Panc1 (cell line): ENCODE results near the gene EBF4. TPM values are rescaled to one million over a fixed set of nuclear protein-coding genes. Genes with fewer than 3 reads are reported as not detected.

ENCODE experiments used
- ATAC-seq: fragments of 200-7000 bp; cut with Tn5 transposase; 2 replicates; pipeline ENCODE4 v1.9.1; 2020; ENCODE audit warnings: mild to moderate bottlenecking, moderate library complexity
- BruUV-seq: library from RNA; stranded (reverse); fragments of 400-500 nt; replicated peaks from 2 replicates; lab custom pipeline; 2021; lab: Mats Ljungman, UMichigan
- CTCF ChIA-PET: fragments of 300-600 bp; sonication (Branson Sonifier 250); formaldehyde crosslinking; loops from one replicate; lab custom pipeline; 2022; ENCODE audit warnings: antibody characterized with exemption; lab: Charles Lee
- POLR2A ChIA-PET: fragments of 300-600 bp; sonication (Branson Sonifier 250); formaldehyde crosslinking; loops from one replicate; lab custom pipeline; 2022; ENCODE audit warnings: antibody characterized with exemption; lab: Charles Lee
- DNase-seq: peaks from one replicate; pipeline ENCODE4 v3.0.0-alpha.2; 2010; ENCODE audit warnings: low read depth, low spot score
- H3K27ac ChIP-seq: 2 replicates; pipeline ENCODE4 v1.5.1; 2011; ENCODE audit warnings: mild to moderate bottlenecking, low read length, inconsistent platforms
- H3K27me3 ChIP-seq: fragments of 200-500 bp; sonication (Bioruptor generic); 2 replicates; pipeline ENCODE4 v1.6.0; 2014; ENCODE audit warnings: low read length, inconsistent platforms; ENCODE audit not compliant: control insufficient read depth, insufficient read depth
- H3K36me3 ChIP-seq: fragments of 200-500 bp; sonication (Bioruptor generic); 2 replicates; pipeline ENCODE4 v1.5.1; 2014; ENCODE audit warnings: inconsistent platforms, mild to moderate bottlenecking, low read length, moderate library complexity; ENCODE audit not compliant: control insufficient read depth, insufficient read depth
- H3K4me1 ChIP-seq: 2 replicates; pipeline ENCODE4 v1.5.1; 2011; ENCODE audit warnings: inconsistent platforms, mild to moderate bottlenecking, low read length, moderate library complexity; ENCODE audit not compliant: control insufficient read depth, insufficient read depth
- H3K4me3 ChIP-seq, 2 experiments: 2 replicates each; pipeline ENCODE4 v1.5.1; 2011 to 2012; ENCODE audit warnings: low read depth in 2 of 2, low read length in 2 of 2, mild to moderate bottlenecking in 2 of 2, inconsistent platforms in 1 of 2, moderate library complexity in 1 of 2
- H3K9me3 ChIP-seq: fragments of 200-500 bp; sonication (Bioruptor generic); 2 replicates; pipeline ENCODE4 v1.5.1; 2014; ENCODE audit warnings: low read depth, mild to moderate bottlenecking, inconsistent platforms, low read length, moderate library complexity; ENCODE audit not compliant: control insufficient read depth, insufficient read depth
- CTCF ChIP-seq: fragments of 450-650 bp; IDR thresholded peaks from 2 replicates; pipeline ENCODE4 v1.5.1; 2017; ENCODE audit warnings: mild to moderate bottlenecking
- POLR2AphosphoS5 ChIP-seq: IDR thresholded peaks from 2 replicates; pipeline ENCODE4 v1.6.1; 2012; ENCODE audit warnings: mild to moderate bottlenecking, low read depth, low read length, moderate library complexity
- REST ChIP-seq, 2 experiments: IDR thresholded peaks; 2 replicates each; pipeline ENCODE4 v1.6.1; 2011 to 2012; ENCODE audit warnings: low read depth in 2 of 2, control low read depth in 1 of 2, low read length in 1 of 2, mild to moderate bottlenecking in 1 of 2, moderate library complexity in 1 of 2; ENCODE audit not compliant: insufficient read depth in 1 of 2
- SIN3A ChIP-seq: IDR thresholded peaks from 2 replicates; pipeline ENCODE4 v1.6.1; 2012; ENCODE audit warnings: low read depth, mild to moderate bottlenecking, low read length, moderate library complexity, borderline replicate concordance; ENCODE audit not compliant: insufficient read depth
- TCF7L2 ChIP-seq: IDR thresholded peaks from 2 replicates; pipeline ENCODE4 v1.6.1; 2011; ENCODE audit warnings: mild to moderate bottlenecking, low read depth, low read length, inconsistent platforms
- in situ Hi-C: cut with HindIII; loops from 2 replicates; pipeline ENCODE4 v1.10.0; 2016; ENCODE audit warnings: low sequenced_read_pairs, low pct_unique_long_range_greater_than_20kb
- intact Hi-C: fragments of 100-400 bp; cut with micrococcal nuclease; formaldehyde crosslinking; loops from one replicate; pipeline ENCODE4 v1.10.0; 2022; ENCODE audit not compliant: unreplicated experiment
- total RNA-seq: library from RNA; stranded (reverse); gene quantifications from one replicate; pipeline ENCODE4 v1.2.1, GENCODE V29; 2021; ENCODE audit not compliant: unreplicated experiment

Gene EBF4
- total RNA-seq, 1 experiment from 2014 or later: 6.8 TPM

GRCh38 chr20:2751347-2751877 lies 58.8 kb downstream of the EBF4 start:
- in situ Hi-C loops (no loop called here), intact Hi-C loops (no loop called here)
- Histone ChIP-seq H3K4me3 (peak overlapping the region; percentile 29 to 38; a peak in 3 of 4 replicates), H3K9me3 (no peaks in the 10 kb centered on the region), H3K36me3 (no peaks in the 10 kb centered on the region), H3K27me3 (no peaks in the 10 kb centered on the region), H3K4me1 (peaks cover 11% of the 10 kb centered on the region), H3K27ac (no peak overlapping the region)
- no peak for TF ChIP-seq REST (IDR thresholded peaks at IDR 0.05; ENCODE audit: insufficient read depth in 1 of 2, low read depth in 2 of 2, low read length in 1 of 2)
- TF ChIP-seq TCF7L2: no peak
- no peak for TF ChIP-seq SIN3A
- TF ChIP-seq CTCF: no peak
- TF ChIP-seq POLR2AphosphoS5: no peak
- ChIA-PET POLR2A (interaction anchor here (0.7 kb wide), 1 partner anchor 88 kb away, joined by 6 read pairs; no protein-coding TSS in a partner anchor), CTCF (interaction anchor here (0.7 kb wide), 2 partner anchors 25 to 87 kb away, joined by 5 to 10 read pairs; partner anchors contain the start of gene IDH3B)
- BruUV-seq: no TSS peak
- ATAC-seq: peak; percentile 35
- DNase-seq: no peak

- Histone ChIP-seq H3K4me3 (peak overlapping the region; percentile 38 to 60), H3K9me3 (no peaks in the 10 kb centered on the region), H3K36me3 (no peaks in the 10 kb centered on the region), H3K27me3 (no peaks in the 10 kb centered on the region), H3K4me1 (peaks cover 11% of the 10 kb centered on the region), H3K27ac (no peak overlapping the region)
- ChIA-PET POLR2A (interaction anchor here (0.7 kb wide), 1 partner anchor 88 kb away, joined by 6 read pairs; no protein-coding TSS in a partner anchor), CTCF (interaction anchor here (0.6 to 0.7 kb wide), 4 partner anchors 15 to 454 kb away, joined by 5 to 10 read pairs (median 6); partner anchors contain the start of gene IDH3B)
- no TSS peak for BruUV-seq
- ATAC-seq (peak; percentile 67), DNase-seq (no peak)
- TF ChIP-seq TCF7L2 (no peak), POLR2AphosphoS5 (no peak), SIN3A (no peak), CTCF (no peak)
- in situ Hi-C loops: no loop called here
- intact Hi-C loops: no loop called here
Measured at GRCh38 chr20:2751878-2752566, 59.4 kb downstream of the EBF4 start.
